Activated T-cell treated with anti-CD3 and anti-CD28 coated beads, Interleukin-2, amount 50 U/mL, for 24 hours (primary cell): ENCODE data around the gene KRTAP2-1.
"Not testable (repeated sequence)": the region's sequence is repeated elsewhere in the genome, so short reads cannot be mapped to it uniquely, and the experiment has no call there.

Experiments used
- DNase-seq: peaks from one replicate; pipeline ENCODE4 v3.0.0-alpha.2; 2020
- H3K27ac Mint-ChIP-seq: 2 replicates; pipeline ENCODE4 v1.8.0; 2020; ENCODE audit warnings: mild to moderate bottlenecking, mixed read lengths
- H3K27me3 Mint-ChIP-seq: 2 replicates; pipeline ENCODE4 v1.8.0; 2020; ENCODE audit warnings: mixed read lengths
- H3K36me3 Mint-ChIP-seq: 2 replicates; pipeline ENCODE4 v1.8.0; 2020; ENCODE audit warnings: low read depth, mixed read lengths
- H3K4me1 Mint-ChIP-seq: 2 replicates; pipeline ENCODE4 v1.8.0; 2020; ENCODE audit warnings: low read depth, mixed read lengths
- H3K4me3 Mint-ChIP-seq: 2 replicates; pipeline ENCODE4 v1.8.0; 2020; ENCODE audit warnings: mild to moderate bottlenecking, moderate library complexity, mixed read lengths
- H3K9me3 Mint-ChIP-seq: 2 replicates; pipeline ENCODE4 v1.8.0; 2020; ENCODE audit warnings: mixed read lengths

Gene KRTAP2-1

GRCh38 chr17:41046735-41047465 is at the start of gene KRTAP2-1:
Gene KRTAP2-1, minus strand, starts transcription at chr17:41047316. Its CDS starts 49 bp downstream, at chr17:41047267.
- not testable (repeated sequence) for H3K4me3 Mint-ChIP-seq, H3K4me1 Mint-ChIP-seq, H3K9me3 Mint-ChIP-seq

DNA sequence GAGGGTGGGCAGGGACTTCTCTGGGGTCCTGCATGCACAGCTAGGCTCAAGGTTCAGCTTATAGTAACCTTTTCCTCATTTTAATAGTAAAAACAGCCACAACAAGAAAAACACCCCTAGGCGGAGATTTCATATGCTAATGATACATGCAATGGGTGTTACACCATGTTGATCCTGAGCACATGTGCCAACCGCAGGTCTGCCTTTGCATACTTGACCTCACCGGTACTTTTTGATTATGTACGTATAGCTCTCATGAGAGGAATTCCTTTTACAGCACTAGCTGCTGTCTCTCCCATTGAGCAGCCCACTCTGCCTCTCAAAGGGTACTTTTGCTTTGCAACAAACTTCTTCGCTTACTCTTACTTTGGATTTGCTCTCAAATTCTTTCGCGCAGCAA is 48.9 kb upstream of the KRTAP2-1 start:
- no peaks in the 10 kb centered on the region for H3K36me3 Mint-ChIP-seq
- H3K9me3 Mint-ChIP-seq: no peaks in the 10 kb centered on the region
- DNase-seq: no peak
- H3K4me3 Mint-ChIP-seq: no peak overlapping the region
- H3K27me3 Mint-ChIP-seq: peaks cover 23% of the 10 kb centered on the region
- H3K27ac Mint-ChIP-seq: no peak overlapping the region
- peaks cover 5% of the 10 kb centered on the region for H3K4me1 Mint-ChIP-seq

More at GRCh38 chr17:41046735-41047465, at the start of gene KRTAP2-1:
- not testable (repeated sequence) for H3K27ac Mint-ChIP-seq, DNase-seq, H3K36me3 Mint-ChIP-seq
- H3K27me3 Mint-ChIP-seq: peaks cover 29% of the 10 kb centered on the region

- H3K9me3 Mint-ChIP-seq: not testable (repeated sequence)
These were observed 41.7 kb upstream of the KRTAP2-1 start for GRCh38 chr17:41088760-41089352.

DNA sequence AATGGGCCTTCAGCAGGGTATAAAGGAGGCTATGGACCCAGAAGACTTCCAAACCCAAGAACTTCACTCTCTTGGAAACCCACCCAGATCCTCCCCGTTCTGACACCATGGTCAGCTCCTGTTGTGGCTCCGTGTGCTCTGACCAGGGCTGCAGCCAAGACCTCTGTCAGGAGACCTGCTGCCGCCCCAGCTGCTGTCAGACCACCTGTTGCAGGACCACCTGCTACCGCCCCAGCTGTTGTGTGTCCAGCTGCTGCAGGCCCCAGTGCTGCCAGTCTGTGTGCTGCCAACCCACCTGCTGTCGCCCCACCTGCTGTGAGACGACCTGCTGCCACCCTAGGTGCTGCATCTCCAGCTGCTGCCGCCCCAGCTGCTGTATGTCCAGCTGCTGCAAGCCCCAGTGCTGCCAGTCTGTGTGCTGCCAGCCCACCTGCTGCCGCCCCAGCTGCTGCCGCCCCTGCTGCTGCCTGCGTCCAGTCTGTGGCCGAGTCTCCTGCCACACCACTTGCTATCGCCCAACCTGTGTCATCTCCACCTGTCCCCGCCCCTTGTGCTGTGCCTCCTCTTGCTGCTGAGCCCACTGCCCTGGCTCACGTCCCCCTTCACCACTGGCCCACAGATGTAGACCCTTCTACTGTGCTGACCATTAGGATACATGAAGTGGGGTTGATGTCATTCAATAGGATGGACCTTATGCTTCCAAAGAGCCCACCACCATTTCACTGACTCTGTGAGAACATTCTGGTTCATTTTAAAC is 37.2 kb upstream of the KRTAP2-1 start, which contains the start of gene KRTAP4-7:
Gene KRTAP4-7, plus strand, starts transcription at position 51 of the 757 bp plus-strand sequence. Its CDS starts 57 bp downstream, at position 108.
- H3K27ac Mint-ChIP-seq, H3K9me3 Mint-ChIP-seq, H3K4me1 Mint-ChIP-seq, H3K36me3 Mint-ChIP-seq, DNase-seq, H3K4me3 Mint-ChIP-seq: not testable (repeated sequence)
- peaks cover 24% of the 10 kb centered on the region for H3K27me3 Mint-ChIP-seq

More at GRCh38 chr17:41088760-41089352, 41.7 kb upstream of the KRTAP2-1 start:
- not testable (repeated sequence) for H3K4me3 Mint-ChIP-seq, DNase-seq, H3K27ac Mint-ChIP-seq, H3K36me3 Mint-ChIP-seq, H3K4me1 Mint-ChIP-seq
- H3K27me3 Mint-ChIP-seq: peaks cover 24% of the 10 kb centered on the region

DNA sequence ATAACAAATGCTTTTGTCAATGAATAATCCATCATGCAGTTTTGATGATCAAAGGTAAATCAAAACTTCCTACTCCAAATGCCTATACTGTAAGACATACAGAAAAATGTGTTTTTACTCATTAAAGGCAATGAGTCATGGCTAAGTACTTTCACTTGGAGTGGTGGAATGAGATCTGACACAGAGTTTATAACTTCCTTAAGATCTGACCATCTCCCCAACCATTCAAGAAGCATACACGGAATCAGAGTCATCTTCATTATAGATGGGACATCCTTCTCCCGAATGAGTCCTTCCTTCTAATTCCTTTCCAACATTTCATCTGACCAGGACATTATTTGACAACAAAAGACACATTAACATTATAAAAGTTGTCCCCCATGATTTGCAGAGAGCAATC is 36.3 kb upstream of the KRTAP2-1 start:
- not testable (repeated sequence) for H3K4me1 Mint-ChIP-seq, H3K9me3 Mint-ChIP-seq, H3K27ac Mint-ChIP-seq, DNase-seq, H3K4me3 Mint-ChIP-seq, H3K36me3 Mint-ChIP-seq
- peaks cover 22% of the 10 kb centered on the region for H3K27me3 Mint-ChIP-seq

- Mint-ChIP-seq H3K4me3 (no peak overlapping the region), H3K27ac (no peak overlapping the region), H3K4me1 (no peaks in the 10 kb centered on the region), H3K27me3 (peaks cover 22% of the 10 kb centered on the region), H3K9me3 (no peaks in the 10 kb centered on the region), H3K36me3 (no peaks in the 10 kb centered on the region)
- no peak for DNase-seq
These were observed 35.5 kb upstream of the KRTAP2-1 start for GRCh38 chr17:41082626-41083025.

DNA sequence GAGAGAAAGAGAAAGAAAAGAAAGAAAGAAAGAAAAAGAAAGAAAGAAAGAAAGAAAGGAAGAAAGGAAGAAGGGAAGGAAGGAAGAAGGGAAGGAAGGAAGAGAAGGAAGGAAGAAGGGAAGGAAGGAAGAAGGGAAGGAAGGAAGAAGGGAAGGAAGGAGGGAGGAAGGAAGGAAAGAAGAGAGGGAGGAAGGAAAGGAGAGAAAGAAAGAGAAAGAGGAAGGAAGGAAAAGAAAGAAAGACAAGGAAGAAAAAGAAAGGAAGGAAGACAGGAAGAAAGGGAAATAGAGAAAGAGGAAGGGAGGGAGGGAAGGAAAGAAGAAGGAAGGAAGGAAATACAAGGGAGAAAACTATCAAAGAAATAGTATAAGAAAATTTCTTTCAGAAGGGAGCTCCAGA is 29.7 kb upstream of the KRTAP2-1 start:
- Mint-ChIP-seq H3K27me3 (peaks cover 32% of the 10 kb centered on the region), H3K36me3 (no peaks in the 10 kb centered on the region), H3K4me1 (no peaks in the 10 kb centered on the region), H3K27ac (no peak overlapping the region), H3K4me3 (no peak overlapping the region), H3K9me3 (no peaks in the 10 kb centered on the region)
- DNase-seq: no peak

GRCh38 chr17:41073676-41074075 is 26.6 kb upstream of the KRTAP2-1 start:
- DNase-seq: no peak
- no peak overlapping the region for H3K4me3 Mint-ChIP-seq
- no peaks in the 10 kb centered on the region for H3K36me3 Mint-ChIP-seq
- no peaks in the 10 kb centered on the region for H3K4me1 Mint-ChIP-seq
- no peaks in the 10 kb centered on the region for H3K9me3 Mint-ChIP-seq
- H3K27ac Mint-ChIP-seq: no peak overlapping the region
- H3K27me3 Mint-ChIP-seq: peaks cover 25% of the 10 kb centered on the region

DNA sequence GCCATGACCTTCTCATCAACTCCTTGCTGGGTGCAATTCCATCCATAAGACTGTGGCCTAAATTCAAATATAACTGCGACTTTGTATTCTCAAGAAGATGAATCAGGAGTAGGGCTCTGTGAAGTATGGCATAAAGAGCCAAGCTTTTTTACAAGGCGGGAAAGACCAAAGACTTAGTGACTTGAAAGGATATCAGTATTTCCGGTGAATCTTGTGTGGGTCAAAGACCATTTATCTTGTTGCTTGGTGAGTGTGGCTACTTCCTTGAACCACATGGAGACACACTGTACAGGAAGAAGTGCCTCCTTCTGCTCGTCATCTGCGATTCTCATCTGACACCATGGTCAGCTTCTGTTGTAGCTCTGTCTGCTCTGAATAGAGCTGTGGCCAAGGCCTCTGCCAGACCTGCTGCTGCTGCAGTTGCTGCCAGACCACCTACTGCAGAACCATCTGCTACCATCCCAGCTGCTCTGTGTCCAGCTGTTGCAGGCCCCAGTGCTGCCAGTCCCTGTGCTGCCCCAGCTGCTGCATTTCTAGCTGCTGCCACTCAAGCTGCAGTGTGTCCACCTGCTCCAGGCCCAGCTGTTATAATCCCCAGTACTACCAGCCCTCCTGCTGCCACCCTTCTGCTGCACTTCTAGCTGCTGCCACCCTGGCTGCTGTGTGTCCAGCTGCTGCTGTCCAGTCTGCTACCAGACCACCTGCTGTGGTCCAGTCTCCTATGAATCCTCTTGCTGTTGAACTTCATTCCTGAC is 24.7 kb upstream of the KRTAP2-1 start:
- Mint-ChIP-seq H3K36me3 (no peaks in the 10 kb centered on the region), H3K27ac (no peak overlapping the region), H3K27me3 (peaks cover 15% of the 10 kb centered on the region), H3K4me3 (no peak overlapping the region), H3K4me1 (no peaks in the 10 kb centered on the region), H3K9me3 (no peaks in the 10 kb centered on the region)
- no peak for DNase-seq

- no peak for DNase-seq
- no peaks in the 10 kb centered on the region for H3K4me1 Mint-ChIP-seq
- H3K27ac Mint-ChIP-seq: no peak overlapping the region
- H3K36me3 Mint-ChIP-seq: no peaks in the 10 kb centered on the region
- no peaks in the 10 kb centered on the region for H3K9me3 Mint-ChIP-seq
- no peak overlapping the region for H3K4me3 Mint-ChIP-seq
- H3K27me3 Mint-ChIP-seq: no peaks in the 10 kb centered on the region
These were observed 21.9 kb upstream of the KRTAP2-1 start for GRCh38 chr17:41069031-41069430.

DNA sequence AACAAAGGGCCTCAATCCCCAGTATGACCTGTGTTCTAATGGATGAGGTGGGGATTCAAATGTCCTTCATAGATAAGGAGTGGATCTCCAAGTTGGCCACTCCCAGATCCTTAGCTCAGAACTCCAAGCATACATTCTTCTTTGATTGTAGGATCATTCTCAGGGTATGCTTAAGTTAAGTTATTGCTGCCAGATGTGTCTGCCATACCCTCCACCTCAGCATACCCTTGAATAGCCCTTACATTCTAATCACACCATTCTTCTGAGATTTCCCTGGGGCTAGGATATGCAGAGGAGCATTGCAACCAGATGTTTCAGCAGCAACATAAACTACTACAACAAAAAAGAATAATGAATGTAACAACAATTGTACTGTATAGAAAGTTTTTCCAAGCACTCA is 20.2 kb upstream of the KRTAP2-1 start:
- no peaks in the 10 kb centered on the region for H3K4me1 Mint-ChIP-seq
- no peak overlapping the region for H3K4me3 Mint-ChIP-seq
- H3K9me3 Mint-ChIP-seq: no peaks in the 10 kb centered on the region
- H3K27ac Mint-ChIP-seq: no peak overlapping the region
- no peak for DNase-seq
- H3K36me3 Mint-ChIP-seq: no peaks in the 10 kb centered on the region
- peaks cover 3% of the 10 kb centered on the region for H3K27me3 Mint-ChIP-seq

DNA sequence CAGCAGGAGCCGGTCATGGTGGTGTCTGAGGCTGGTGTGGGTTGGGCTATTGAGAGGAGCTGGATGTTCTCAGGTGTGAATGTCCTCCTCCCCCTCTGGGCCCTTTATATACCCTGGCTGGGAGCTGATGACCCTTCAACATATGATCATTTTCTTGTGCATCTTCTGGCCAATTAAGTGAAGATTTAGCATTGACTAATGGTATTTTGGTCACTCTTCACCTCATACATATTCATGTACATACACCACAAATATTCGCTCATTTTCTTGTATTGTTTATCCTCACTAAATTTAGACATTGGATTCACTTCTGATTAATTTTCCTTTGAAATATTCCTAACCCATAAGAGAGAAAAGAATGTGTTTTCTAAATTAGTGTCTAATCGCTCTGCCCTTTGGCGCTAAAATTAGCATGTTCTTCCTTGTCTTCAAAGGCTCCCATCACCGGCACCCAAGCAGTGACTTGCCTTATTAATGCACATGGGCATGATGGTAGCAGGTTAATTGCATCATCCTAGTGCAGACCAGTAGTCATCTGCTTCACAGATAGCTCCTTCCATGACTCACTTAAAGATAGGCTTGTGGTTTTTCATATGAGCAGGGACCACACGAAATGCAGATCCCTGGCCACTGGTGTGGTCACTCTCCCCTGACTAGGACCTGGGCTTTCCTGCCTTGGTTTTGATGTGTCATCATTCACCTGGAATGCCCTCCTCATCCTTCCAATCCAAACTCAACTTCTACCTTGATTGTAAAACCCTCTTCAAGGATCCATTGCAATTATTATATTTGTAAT is 18.9 kb upstream of the KRTAP2-1 start, which contains the start of gene KRTAP2-4:
Gene KRTAP2-4, minus strand, starts transcription at position 51 of the 796 bp plus-strand sequence. Its CDS starts 34 bp downstream, at position 17.
- no peak within 1 kb of the TSS for H3K4me3 Mint-ChIP-seq
- no peak within 1 kb of the TSS for H3K27ac Mint-ChIP-seq
- H3K27me3 Mint-ChIP-seq: peaks cover 5% of the 10 kb centered on the region
- DNase-seq: no peak
- H3K36me3 Mint-ChIP-seq: no peaks in the 10 kb centered on the region
- no peaks in the 10 kb centered on the region for H3K4me1 Mint-ChIP-seq
- H3K9me3 Mint-ChIP-seq: no peaks in the 10 kb centered on the region

- H3K27ac Mint-ChIP-seq, H3K4me3 Mint-ChIP-seq, H3K9me3 Mint-ChIP-seq, H3K4me1 Mint-ChIP-seq, H3K36me3 Mint-ChIP-seq, DNase-seq: not testable (repeated sequence)
- H3K27me3 Mint-ChIP-seq: peaks cover 14% of the 10 kb centered on the region
These were observed 18.0 kb upstream of the KRTAP2-1 start for GRCh38 chr17:41065016-41065689.
